Measurements from ENCODE around the gene XXYLT1.
A peak's percentile ranks its signal among the peaks of the same experiment; 100 is the strongest.

Gene XXYLT1

GRCh38 chr3:195025056-195025883 lies 245.7 kb downstream of the XXYLT1 start:
- Histone ChIP-seq H4K20me1 (no peaks in the 10 kb centered on the region), H3K27me3 (no peaks in the 10 kb centered on the region), H3K36me3 (no peaks in the 10 kb centered on the region), H3K4me2 (peak overlapping the region in 6 of 11 experiments; percentile 18 to 68 (median 40); a peak in 10 of 22 replicates), H3K9ac (no peak overlapping the region), H3K27ac (no peak overlapping the region), H3K4me3 (no peak overlapping the region), H3K4me1 (peaks cover 0 to 21% (median 11%) of the 10 kb centered on the region in 10 experiments; a peak in 11 of 20 replicates), H3K9me3 (replicated peaks in 1 of 11) (no peaks in the 10 kb centered on the region)
- TF ChIP-seq Cebpa-rat (IDR thresholded peaks at IDR 0.05): no peak

- no peak overlapping the region for H3K4me3 ChIP-seq
- no peak for TF ChIP-seq Cebpa-rat (IDR thresholded peaks at IDR 0.05)
- peaks cover 0 to 21% (median 11%) of the 10 kb centered on the region in 10 experiments; a peak in 11 of 20 replicates for H3K4me1 ChIP-seq
- H3K36me3 ChIP-seq: no peaks in the 10 kb centered on the region
- H3K4me2 ChIP-seq: no peak overlapping the region
- H3K9me3 ChIP-seq (replicated peaks in 1 of 11): no peaks in the 10 kb centered on the region
- H3K27ac ChIP-seq: no peak overlapping the region
- no peak overlapping the region for H3K9ac ChIP-seq
- no peaks in the 10 kb centered on the region for H4K20me1 ChIP-seq
- H3K27me3 ChIP-seq: no peaks in the 10 kb centered on the region
Observed at GRCh38 chr3:195023989-195024388, 247.0 kb downstream of the XXYLT1 start.

GRCh38 chr3:195023576-195023975 lies 247.4 kb downstream of the XXYLT1 start:
- no peaks in the 10 kb centered on the region for H3K36me3 ChIP-seq
- H3K4me1 ChIP-seq: peaks cover 0 to 21% (median 11%) of the 10 kb centered on the region in 10 experiments; a peak in 11 of 20 replicates
- no peak overlapping the region for H3K4me3 ChIP-seq
- no peaks in the 10 kb centered on the region for H4K20me1 ChIP-seq
- H3K9me3 ChIP-seq (replicated peaks in 1 of 11): no peaks in the 10 kb centered on the region
- H3K27ac ChIP-seq: no peak overlapping the region
- H3K4me2 ChIP-seq: no peak overlapping the region
- no peaks in the 10 kb centered on the region for H3K27me3 ChIP-seq
- no peak for TF ChIP-seq Cebpa-rat (IDR thresholded peaks at IDR 0.05)
- H3K9ac ChIP-seq: no peak overlapping the region

GRCh38 chr3:195021692-195022091 lies 249.3 kb downstream of the XXYLT1 start:
- Histone ChIP-seq H3K4me1 (peaks cover 0 to 29% (median 11%) of the 10 kb centered on the region in 10 experiments; a peak in 11 of 20 replicates), H3K36me3 (no peaks in the 10 kb centered on the region), H3K4me3 (no peak overlapping the region), H3K9ac (no peak overlapping the region), H4K20me1 (no peaks in the 10 kb centered on the region), H3K4me2 (0 out of 22 replicates have a peak overlapping the region, but pooled peaks of 1 of the 11 experiments have one; percentile 20), H3K9me3 (replicated peaks in 1 of 11) (no peaks in the 10 kb centered on the region), H3K27ac (no peak overlapping the region), H3K27me3 (no peaks in the 10 kb centered on the region; a peak in 1 of 22 replicates)
- TF ChIP-seq Cebpa-rat (IDR thresholded peaks at IDR 0.05): no peak

- H3K36me3 ChIP-seq: no peaks in the 10 kb centered on the region
- no peak overlapping the region for H3K4me3 ChIP-seq
- no peak for TF ChIP-seq Cebpa-rat (IDR thresholded peaks at IDR 0.05)
- no peak overlapping the region for H3K9ac ChIP-seq
- H4K20me1 ChIP-seq: no peaks in the 10 kb centered on the region
- H3K27me3 ChIP-seq: no peaks in the 10 kb centered on the region; a peak in 1 of 22 replicates
- peaks cover 4 to 32% (median 14%) of the 10 kb centered on the region in 10 experiments; a peak in 19 of 20 replicates for H3K4me1 ChIP-seq
- peak overlapping the region in 6 of 11 experiments; percentile 14 to 39 (median 30); a peak in 9 of 22 replicates for H3K4me2 ChIP-seq
- H3K9me3 ChIP-seq (replicated peaks in 1 of 11): no peaks in the 10 kb centered on the region
- H3K27ac ChIP-seq: no peak overlapping the region
Observed at GRCh38 chr3:195020921-195021320, 250.0 kb downstream of the XXYLT1 start.

GRCh38 chr3:195020185-195020584 lies 250.8 kb downstream of the XXYLT1 start:
- Histone ChIP-seq H4K20me1 (no peaks in the 10 kb centered on the region), H3K4me3 (no peak overlapping the region), H3K9ac (no peak overlapping the region), H3K9me3 (replicated peaks in 1 of 11) (no peaks in the 10 kb centered on the region), H3K4me1 (peaks cover 10 to 32% (median 16%) of the 10 kb centered on the region in 10 experiments), H3K36me3 (no peaks in the 10 kb centered on the region), H3K4me2 (no peak overlapping the region), H3K27ac (no peak overlapping the region), H3K27me3 (no peaks in the 10 kb centered on the region; a peak in 1 of 22 replicates)
- TF ChIP-seq Cebpa-rat (IDR thresholded peaks at IDR 0.05): no peak

GRCh38 chr3:195019335-195019734 lies 251.6 kb downstream of the XXYLT1 start:
- Histone ChIP-seq H3K4me3 (no peak overlapping the region), H3K27me3 (no peaks in the 10 kb centered on the region; a peak in 1 of 22 replicates), H3K4me1 (peaks cover 18 to 36% (median 21%) of the 10 kb centered on the region in 10 experiments), H4K20me1 (no peaks in the 10 kb centered on the region), H3K4me2 (no peak overlapping the region), H3K9ac (no peak overlapping the region), H3K36me3 (no peaks in the 10 kb centered on the region), H3K9me3 (replicated peaks in 1 of 11) (no peaks in the 10 kb centered on the region), H3K27ac (no peak overlapping the region)
- TF ChIP-seq Cebpa-rat (IDR thresholded peaks at IDR 0.05): no peak

All from BLaER1 treated with 17β-estradiol and CSF1 and Interleukin-3, amounts not matched to agents 10 nM and 100 nM (cell line).